Measurements from ENCODE around the gene TBL3.

The TBL3 gene

GRCh38 chr16:1944612-1945199, 27.1 kb upstream of the TBL3 start:
- H3K9me3 ChIP-seq (ENCODE audit: severe bottlenecking): no peaks in the 10 kb centered on the region
- peaks cover 10% of the 10 kb centered on the region for H3K4me1 ChIP-seq (ENCODE audit: insufficient read depth, poor library complexity, severe bottlenecking)
- H3K27ac ChIP-seq (ENCODE audit: poor library complexity, severe bottlenecking): no peak overlapping the region
- ATAC-seq (ENCODE audit: low read depth): no peak
- no peaks in the 10 kb centered on the region for H3K27me3 ChIP-seq (ENCODE audit: insufficient read depth, poor library complexity, severe bottlenecking)
- no peak for TF ChIP-seq CTCF (IDR thresholded peaks at IDR 0.05; ENCODE audit: poor library complexity, severe bottlenecking)
- DNase-seq (ENCODE audit: low spot score): peak; percentile 42
- no peak overlapping the region for H3K4me3 ChIP-seq (ENCODE audit: severe bottlenecking)
- peaks cover 6% of the 10 kb centered on the region; the same call in 1 of the 2 replicates for H3K36me3 ChIP-seq (ENCODE audit: low read depth)

- no peak overlapping the region for H3K4me3 ChIP-seq (ENCODE audit: severe bottlenecking)
- H3K9me3 ChIP-seq (ENCODE audit: severe bottlenecking): no peaks in the 10 kb centered on the region
- H3K36me3 ChIP-seq (ENCODE audit: low read depth): no peaks in the 10 kb centered on the region; the same call in 1 of the 2 replicates
- DNase-seq (ENCODE audit: low spot score) (no peak), ATAC-seq (ENCODE audit: low read depth) (no peak)
- H3K27ac ChIP-seq (ENCODE audit: poor library complexity, severe bottlenecking): no peak overlapping the region
- TF ChIP-seq CTCF (IDR thresholded peaks at IDR 0.05; ENCODE audit: poor library complexity, severe bottlenecking): no peak
- peaks cover 17% of the 10 kb centered on the region for H3K4me1 ChIP-seq (ENCODE audit: insufficient read depth, poor library complexity, severe bottlenecking)
- no peaks in the 10 kb centered on the region for H3K27me3 ChIP-seq (ENCODE audit: insufficient read depth, poor library complexity, severe bottlenecking)
Measured at GRCh38 chr16:1945559-1946391, 26.1 kb upstream of the TBL3 start.

- H3K27ac ChIP-seq (ENCODE audit: poor library complexity, severe bottlenecking): no peak overlapping the region
- DNase-seq (ENCODE audit: low spot score): peak; percentile 71
- peaks cover 18% of the 10 kb centered on the region for H3K4me1 ChIP-seq (ENCODE audit: insufficient read depth, poor library complexity, severe bottlenecking)
- H3K4me3 ChIP-seq (ENCODE audit: severe bottlenecking): no peak overlapping the region
- H3K27me3 ChIP-seq (ENCODE audit: insufficient read depth, poor library complexity, severe bottlenecking): no peaks in the 10 kb centered on the region
- no peak for ATAC-seq (ENCODE audit: low read depth)
- H3K9me3 ChIP-seq (ENCODE audit: severe bottlenecking): no peaks in the 10 kb centered on the region
- no peak for TF ChIP-seq CTCF (IDR thresholded peaks at IDR 0.05; ENCODE audit: poor library complexity, severe bottlenecking)
- no peaks in the 10 kb centered on the region for H3K36me3 ChIP-seq (ENCODE audit: low read depth)
Measured at GRCh38 chr16:1946495-1947368, 25.1 kb upstream of the TBL3 start.

- DNase-seq (ENCODE audit: low spot score) (peak; percentile 56), ATAC-seq (ENCODE audit: low read depth) (no peak)
- H3K4me3 ChIP-seq (ENCODE audit: severe bottlenecking): no peak overlapping the region
- peaks cover 13% of the 10 kb centered on the region for H3K4me1 ChIP-seq (ENCODE audit: insufficient read depth, poor library complexity, severe bottlenecking)
- no peaks in the 10 kb centered on the region for H3K9me3 ChIP-seq (ENCODE audit: severe bottlenecking)
- TF ChIP-seq CTCF (IDR thresholded peaks at IDR 0.05; ENCODE audit: poor library complexity, severe bottlenecking): no peak
- no peaks in the 10 kb centered on the region for H3K36me3 ChIP-seq (ENCODE audit: low read depth)
- H3K27me3 ChIP-seq (ENCODE audit: insufficient read depth, poor library complexity, severe bottlenecking): no peaks in the 10 kb centered on the region
- no peak overlapping the region for H3K27ac ChIP-seq (ENCODE audit: poor library complexity, severe bottlenecking)
Measured at GRCh38 chr16:1947369-1947670, 24.5 kb upstream of the TBL3 start.
